ENCODE results near the gene DLL4.
A peak's percentile ranks its signal among the peaks of the same experiment; 100 is the strongest.

The DLL4 gene

GRCh38 chr15:40906091-40906990, 22.8 kb upstream of the DLL4 start:
- DNase-seq (ENCODE audit: low spot score): peak; percentile 64

- DNase-seq (ENCODE audit: low spot score): peak; percentile 53
Observed at GRCh38 chr15:40906991-40907802, 21.9 kb upstream of the DLL4 start.

GRCh38 chr15:40908095-40908494, 21.0 kb upstream of the DLL4 start:
- no peak for DNase-seq (ENCODE audit: low spot score)

DNA sequence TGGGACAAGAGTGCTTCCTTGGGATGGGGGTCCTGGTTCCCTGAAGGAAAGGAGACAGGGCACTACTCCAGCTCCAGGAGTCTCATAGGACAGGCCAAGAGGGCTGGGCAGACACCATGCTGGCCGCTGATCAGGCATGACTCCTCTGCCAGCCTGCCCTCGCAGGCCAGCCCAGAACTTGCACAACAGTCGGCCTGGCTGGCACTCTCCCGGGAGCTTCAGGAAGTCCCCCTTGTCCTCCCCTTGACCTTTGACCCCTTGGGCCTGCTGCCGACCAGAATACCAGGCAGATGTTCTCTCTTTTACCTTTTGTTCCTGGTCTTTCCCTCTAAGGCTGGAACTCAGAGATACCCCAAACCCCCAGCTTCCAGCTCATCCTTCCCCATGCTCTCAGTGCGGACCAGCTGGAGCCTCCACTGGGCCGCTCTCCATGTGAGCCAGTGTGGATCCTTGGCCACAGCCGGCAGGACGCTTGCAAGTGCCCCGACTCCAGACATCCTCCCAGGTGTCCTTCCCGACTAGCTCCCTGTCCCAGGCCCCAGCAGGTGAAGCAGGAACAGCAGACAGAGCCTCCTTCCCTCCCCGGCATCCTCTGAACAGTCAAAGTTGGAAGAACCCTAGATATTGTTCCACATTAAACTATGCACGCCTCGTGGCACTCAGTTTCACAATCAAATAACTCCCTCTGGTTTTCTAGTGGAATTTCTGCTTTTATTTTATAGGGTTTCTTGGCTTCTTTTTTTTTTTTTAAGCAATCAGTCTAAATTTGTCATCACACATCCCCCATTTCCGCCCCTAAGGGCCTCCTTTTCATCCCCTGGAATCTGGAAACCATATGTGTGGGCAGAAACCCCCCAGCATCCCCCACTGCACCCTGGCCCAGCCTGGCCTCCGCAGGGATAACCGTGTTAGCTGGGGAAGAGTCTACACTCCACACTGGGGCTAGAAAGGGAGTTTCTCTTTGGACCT, 19.2 kb upstream of the DLL4 start:
- no peak for DNase-seq (ENCODE audit: low spot score)

DNA sequence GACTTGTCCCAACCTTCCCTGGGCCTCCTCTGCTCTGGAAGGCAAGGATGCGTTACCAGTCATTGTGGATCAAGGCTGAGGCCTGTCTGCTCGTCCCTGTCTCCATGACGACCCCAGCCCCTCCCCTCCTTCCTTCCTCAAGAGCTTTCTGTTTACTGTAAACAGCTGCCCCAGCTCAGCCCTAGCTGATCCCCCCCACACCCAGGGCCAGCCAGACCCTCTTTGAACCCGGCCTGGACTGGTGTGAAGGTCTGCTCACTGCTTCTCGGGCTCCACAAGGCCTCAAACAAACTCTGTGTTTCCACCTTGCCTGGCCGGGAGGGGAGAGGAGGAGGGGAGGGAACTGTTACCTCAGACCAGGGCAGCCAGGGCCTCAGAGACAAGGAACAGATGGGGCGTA, 18.0 kb upstream of the DLL4 start:
- DNase-seq (ENCODE audit: low spot score): no peak

DNA sequence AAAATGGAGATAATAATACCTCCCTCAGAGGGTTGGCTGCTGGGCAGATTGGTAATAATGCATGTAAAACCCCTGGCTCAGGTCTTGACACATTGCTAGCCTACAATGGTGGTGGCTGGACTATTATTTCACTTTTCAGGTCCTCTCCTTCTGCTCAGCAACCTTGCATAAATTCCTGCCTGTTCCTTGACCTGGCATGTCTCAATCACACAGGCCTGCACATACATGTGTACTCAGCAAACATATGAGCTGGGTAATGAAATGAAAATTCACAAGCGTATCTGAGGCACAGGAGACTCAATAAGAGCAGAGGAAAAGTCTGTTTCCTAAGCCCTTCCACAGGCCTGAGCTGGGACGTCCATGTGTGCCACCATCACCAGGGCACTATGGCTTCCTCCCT, 17.4 kb upstream of the DLL4 start:
- DNase-seq (ENCODE audit: low spot score): no peak

- DNase-seq (ENCODE audit: low spot score): no peak
Observed at GRCh38 chr15:40912478-40912877, 16.7 kb upstream of the DLL4 start.

DNA sequence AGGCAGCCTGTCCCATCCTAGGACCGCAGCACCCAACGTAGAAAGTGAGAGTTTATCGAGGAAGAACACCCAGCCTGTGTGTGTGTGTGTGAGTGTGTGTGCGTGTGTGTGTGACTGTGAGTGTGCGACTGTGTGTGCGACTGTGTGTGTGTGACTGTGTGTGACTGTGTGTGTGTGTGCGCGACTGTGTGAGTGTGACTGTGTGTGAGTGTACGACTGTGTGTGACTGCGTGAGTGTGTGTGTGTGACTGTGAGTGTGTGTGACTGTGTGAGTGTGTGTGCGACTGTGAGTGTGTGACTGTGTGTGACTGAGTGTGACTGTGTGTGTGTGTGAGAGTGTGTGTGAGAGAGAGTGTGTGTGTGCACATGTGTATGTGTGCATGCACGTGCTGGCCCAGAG, 15.1 kb upstream of the DLL4 start:
- no peak for DNase-seq (ENCODE audit: low spot score)

GRCh38 chr15:40914486-40914885, 14.7 kb upstream of the DLL4 start:
- DNase-seq (ENCODE audit: low spot score): no peak

- DNase-seq (ENCODE audit: low spot score): no peak
Observed at GRCh38 chr15:40915116-40915661, 14.0 kb upstream of the DLL4 start.

- no peak for DNase-seq (ENCODE audit: low spot score)
Observed at GRCh38 chr15:40915679-40916078, 13.5 kb upstream of the DLL4 start.

DNA sequence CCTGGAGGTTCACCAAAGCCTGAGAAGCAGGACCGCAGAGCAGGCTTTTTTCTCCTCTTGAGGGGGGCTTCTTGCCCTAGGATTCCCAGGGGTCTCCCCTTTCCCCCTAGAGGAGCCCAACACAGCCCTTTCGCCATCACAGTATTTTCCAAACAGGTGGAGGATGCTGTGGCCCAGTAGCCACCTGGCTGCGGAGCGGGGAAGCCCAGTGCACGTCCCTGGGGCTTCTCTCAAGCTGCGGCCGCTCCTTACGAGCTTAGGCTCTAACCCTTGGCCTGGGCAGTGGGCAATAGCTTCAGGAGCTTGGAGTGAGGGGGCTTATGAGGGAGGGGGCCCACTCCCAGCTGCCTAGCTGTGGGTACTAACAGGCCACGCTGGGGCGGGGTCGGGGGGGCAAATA, 11.6 kb upstream of the DLL4 start:
- no peak for DNase-seq (ENCODE audit: low spot score)

DNA sequence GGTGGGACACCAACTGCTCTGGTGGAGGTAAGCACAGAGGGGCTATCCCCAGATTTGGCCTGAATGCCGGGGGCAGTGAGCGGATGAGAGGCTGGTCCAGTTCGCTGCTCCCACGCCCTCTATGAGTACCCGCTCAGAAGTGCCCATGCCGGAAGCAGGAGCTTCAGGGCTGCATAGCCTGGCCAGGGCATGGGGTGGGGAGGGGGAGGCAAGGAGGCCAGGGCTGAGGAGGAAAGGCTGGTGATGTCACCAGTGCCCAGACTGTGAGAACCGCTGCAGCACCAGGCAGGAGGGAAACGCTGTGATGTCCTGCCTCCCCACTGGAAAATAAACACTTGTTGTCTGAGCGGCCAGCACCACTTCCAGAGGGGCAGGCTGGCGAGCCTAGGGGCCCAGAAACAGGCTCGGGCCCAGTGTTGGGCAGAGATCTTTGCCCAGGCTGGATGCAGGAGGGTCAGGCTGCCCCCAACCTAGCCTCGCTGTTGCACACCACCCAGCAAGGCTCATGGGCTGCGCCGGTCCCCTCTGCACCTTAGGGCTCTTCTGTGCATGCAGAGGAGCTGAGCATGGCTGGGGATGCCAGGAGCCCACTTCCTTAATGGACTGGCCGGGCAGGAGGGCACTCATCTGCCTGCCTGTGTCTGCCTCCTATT, 10.9 kb upstream of the DLL4 start:
- no peak for DNase-seq (ENCODE audit: low spot score)

- no peak for DNase-seq (ENCODE audit: low spot score)
Observed at GRCh38 chr15:40918799-40919392, 10.2 kb upstream of the DLL4 start.

DNA sequence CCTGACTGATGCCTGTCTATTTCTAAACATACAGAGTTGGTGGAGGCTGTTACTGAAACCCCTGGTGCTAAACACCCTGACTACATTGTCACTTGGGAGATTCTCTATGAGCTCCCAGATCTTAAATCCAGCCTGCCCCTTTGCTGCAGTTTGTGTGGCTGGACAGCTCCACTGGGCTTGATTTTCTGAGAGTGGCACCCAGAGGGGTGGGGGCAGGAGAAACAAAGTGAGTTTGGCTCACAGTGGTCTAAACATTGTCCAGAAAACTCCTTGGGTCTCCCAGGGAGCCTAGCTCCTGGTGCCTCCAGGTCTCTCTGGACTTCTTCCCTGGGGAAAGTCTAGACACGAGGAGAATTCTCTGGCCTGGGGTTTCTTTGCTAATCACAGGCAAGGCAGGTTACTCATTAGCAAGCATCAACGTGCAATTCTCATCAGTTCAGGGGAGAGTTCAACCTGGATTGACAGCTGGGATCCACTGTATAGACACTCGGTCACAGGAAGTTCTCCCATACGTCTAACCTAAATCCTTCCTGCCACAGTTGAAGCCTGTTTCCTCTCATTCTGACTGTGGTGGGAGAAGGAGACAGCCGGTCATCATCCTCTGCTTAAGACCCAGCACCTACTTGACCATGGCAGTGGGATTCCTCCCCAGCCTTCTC, 7.1 kb upstream of the DLL4 start:
- DNase-seq (ENCODE audit: low spot score): no peak

DNA sequence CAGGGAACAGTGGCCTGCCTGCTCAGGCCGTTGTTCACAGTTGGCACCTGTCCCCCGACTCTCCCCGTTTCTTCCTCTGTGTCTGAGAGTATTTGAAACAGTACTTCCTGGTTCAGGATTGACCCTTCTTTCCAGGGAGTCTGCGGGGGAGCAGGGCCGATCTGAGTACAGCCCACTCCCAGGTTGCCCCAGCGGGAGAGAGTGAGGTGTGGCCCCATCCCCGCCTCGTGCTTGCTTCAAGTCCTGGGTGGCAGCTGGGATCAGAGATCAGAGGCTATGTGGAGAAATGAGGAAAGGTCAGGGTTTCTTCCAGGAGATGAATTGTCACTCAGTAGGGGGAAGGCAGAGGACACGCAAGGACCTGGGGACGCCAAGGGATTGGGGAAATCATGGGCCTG, 6.5 kb upstream of the DLL4 start:
- DNase-seq (ENCODE audit: low spot score): no peak

DNA sequence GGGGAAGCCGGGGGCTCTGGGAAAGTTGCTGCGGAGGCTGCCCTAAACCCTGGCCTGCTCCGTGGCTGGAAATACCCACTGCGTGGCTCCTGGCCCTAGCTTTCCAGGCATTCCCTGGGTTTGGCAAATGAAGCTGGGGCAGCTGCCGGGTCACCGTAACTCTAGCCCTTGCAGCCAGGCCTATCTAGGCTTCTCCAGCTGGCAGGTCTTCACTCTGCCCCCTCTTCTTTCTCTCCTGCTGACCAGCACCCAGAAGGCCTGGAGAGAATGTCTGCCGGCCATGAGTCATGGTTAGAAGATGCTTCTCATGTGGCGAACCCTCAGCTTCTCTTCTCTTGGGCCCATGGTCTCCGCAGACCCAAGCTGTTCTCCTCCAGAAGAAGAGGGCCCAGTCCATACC, 5.6 kb upstream of the DLL4 start:
- DNase-seq (ENCODE audit: low spot score): no peak

DNA sequence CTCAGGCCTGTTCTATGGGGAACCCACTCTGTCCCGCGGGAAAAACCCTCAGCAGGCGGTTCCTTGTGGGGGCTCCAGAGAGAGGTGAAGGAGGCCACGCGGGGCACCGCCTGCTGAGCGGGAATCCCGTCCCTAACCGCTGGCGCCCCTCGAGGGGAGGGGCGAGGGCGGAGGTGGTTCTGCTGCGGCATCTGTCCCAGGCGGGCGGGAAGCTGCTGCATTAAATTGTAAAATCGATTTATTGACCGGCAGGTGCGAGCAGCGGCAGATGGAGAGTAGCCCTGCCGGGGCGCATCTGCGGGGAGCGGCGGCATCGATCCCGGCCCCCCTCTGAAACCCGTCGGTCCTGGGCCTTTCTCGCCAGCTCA, 3.7 kb upstream of the DLL4 start:
- DNase-seq (ENCODE audit: low spot score): no peak

GRCh38 chr15:40925863-40926658, 3.1 kb upstream of the DLL4 start:
- no peak for DNase-seq (ENCODE audit: low spot score)

Measured in CD4-positive, alpha-beta T cell treated with Interleukin-2 at 100 ng/mL for 4 hours (primary cell).